T-cell (primary cell): ENCODE measurements around the gene TOMM20L. TPM values are rescaled to one million over a fixed set of nuclear protein-coding genes. Genes with fewer than 3 reads are reported as not detected.
A peak's percentile ranks its signal among the peaks of the same experiment; 100 is the strongest.

Experiments used
- ATAC-seq, 4 experiments: fragments of 200-7000 bp in 3 of 4; fragments of 150-1000 bp in 1 of 4; cut with Tn5 transposase; replicated peaks in 1 of 4; 1 replicate in 3 of 4; 2 replicates in 1 of 4; pipeline ENCODE4 v1.10.0; 2021; ENCODE audit warnings: moderate library complexity in 3 of 4, mild to moderate bottlenecking in 2 of 4, moderate number of reproducible peaks in 1 of 4
- CTCF ChIA-PET, 2 donors: fragments of 300-600 bp; sonication (Branson Sonifier 250); formaldehyde crosslinking; loops; one replicate each; lab custom pipeline; 2022; ENCODE audit warnings: antibody characterized with exemption in 2 of 2; lab: Charles Lee
- POLR2A ChIA-PET, 2 donors: fragments of 300-600 bp; sonication (Branson Sonifier 250); formaldehyde crosslinking; loops; one replicate each; lab custom pipeline; 2022; ENCODE audit warnings: antibody characterized with exemption in 2 of 2; lab: Charles Lee
- DNase-seq, 35 experiments: peaks; one replicate each; pipeline versions ENCODE4 v3.0.0 to v3.0.0-alpha.2; 2013 to 2023
- H3K27ac ChIP-seq: one replicate; pipeline ENCODE4 v1.5.1; 2013; ENCODE audit warnings: low read length
- H3K27me3 ChIP-seq, 2 experiments: replicated peaks in 1 of 2; 1 replicate in 1 of 2; 2 replicates in 1 of 2; pipeline versions ENCODE4 v1.6.1 to v1.7.0; 2013; ENCODE audit warnings: low read length in 1 of 2, mixed read lengths in 1 of 2; ENCODE audit not compliant: control insufficient read depth in 2 of 2, insufficient read depth in 2 of 2; ENCODE audit errors: extremely low read depth in 1 of 2
- H3K36me3 ChIP-seq, 2 donors: 1 replicate in 1 of 2; 2 replicates in 1 of 2; pipeline versions ENCODE4 v1.6.1 to v1.7.0; 2013; ENCODE audit warnings: low read length in 1 of 2; ENCODE audit not compliant: control insufficient read depth in 2 of 2, insufficient read depth in 1 of 2; ENCODE audit errors: extremely low read depth in 1 of 2
- H3K4me1 ChIP-seq, 2 experiments: 1 replicate in 1 of 2; 2 replicates in 1 of 2; pipeline versions ENCODE4 v1.6.1 to v1.7.0; 2013; ENCODE audit warnings: low read length in 2 of 2, mixed read lengths in 1 of 2; ENCODE audit not compliant: insufficient read depth in 2 of 2, control insufficient read depth in 1 of 2; ENCODE audit errors: extremely low read depth in 1 of 2
- H3K4me3 ChIP-seq, 2 donors: 1 replicate in 1 of 2; 2 replicates in 1 of 2; pipeline versions ENCODE4 v1.5.1 to v1.7.0; 2013; ENCODE audit warnings: mild to moderate bottlenecking in 2 of 2, low read length in 1 of 2, moderate library complexity in 1 of 2; ENCODE audit not compliant: control insufficient read depth in 1 of 2; ENCODE audit errors: extremely low read depth in 1 of 2
- H3K9me3 ChIP-seq: 2 replicates; pipeline ENCODE4 v1.7.0; 2013
- H3K27ac Mint-ChIP-seq, 2 donors: one replicate each; pipeline ENCODE4 v1.8.0; 2020 to 2021; ENCODE audit warnings: mild to moderate bottlenecking in 2 of 2, mixed read lengths in 2 of 2
- H3K27me3 Mint-ChIP-seq, 2 donors: one replicate each; pipeline ENCODE4 v1.8.0; 2021 to 2022; ENCODE audit warnings: mixed read lengths in 2 of 2
- H3K36me3 Mint-ChIP-seq: one replicate; pipeline ENCODE4 v1.8.0; 2021; ENCODE audit warnings: mixed read lengths
- H3K4me1 Mint-ChIP-seq, 3 donors: one replicate each; pipeline ENCODE4 v1.8.0; 2020 to 2022; ENCODE audit warnings: mixed read lengths in 3 of 3, mild to moderate bottlenecking in 1 of 3
- H3K4me3 Mint-ChIP-seq, 3 donors: one replicate each; pipeline ENCODE4 v1.8.0; 2020 to 2022; ENCODE audit warnings: mild to moderate bottlenecking in 3 of 3, mixed read lengths in 3 of 3, moderate library complexity in 3 of 3
- H3K9me3 Mint-ChIP-seq, 3 donors: one replicate each; pipeline ENCODE4 v1.8.0; 2020 to 2022; ENCODE audit warnings: mixed read lengths in 3 of 3
- WGBS: methylation state at CpG from one replicate; pipeline ENCODE4 v1.1.5; 2013; ENCODE audit warnings: missing lambda C conversion rate; ENCODE audit not compliant: insufficient coverage; 5-methylcytosine and 5-hydroxymethylcytosine counted together
- total RNA-seq, 35 experiments: library from RNA in 6 of 35; stranded (reverse) in 6 of 35; fragments of 120-200 nt in 1 of 35; gene quantifications; one replicate each; pipeline versions ENCODE4 v1.2.1 to v1.2.4 and lab custom pipeline; 2013 to 2026

TOMM20L gene
- total RNA-seq, 5 donors from 2014 or later (not counting 1 experiment from before 2014, with no cell fraction given): 0.73 TPM; not detected in 4

DNA sequence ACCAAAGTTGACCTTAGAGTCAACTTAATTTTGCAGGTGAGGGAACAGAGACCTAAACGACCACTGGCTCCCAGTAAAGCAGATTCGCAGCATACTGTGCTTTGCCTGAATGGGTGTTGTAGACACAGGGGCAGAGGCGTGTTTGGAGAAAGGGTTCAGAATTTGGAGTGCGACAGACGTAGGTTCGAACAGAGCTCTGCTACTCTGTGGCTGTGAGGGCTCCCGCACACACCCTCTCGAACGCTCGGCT is 243 bp upstream of the TOMM20L start:
- H3K27ac Mint-ChIP-seq: peak overlapping the region; percentile 78 to 83
- no peaks in the 10 kb centered on the region for H3K36me3 ChIP-seq
- H3K4me3 ChIP-seq: peak overlapping the region; percentile 59 to 60
- POLR2A ChIA-PET: interaction anchor here (0.6 to 1.7 kb wide), 2 partner anchors 32 to 120 kb away, joined by 4 to 12 read pairs; partner anchors contain the start of genes KIAA0586 (in 1 of the 2) and TIMM9 (in 1 of the 2)
- no peaks in the 10 kb centered on the region for H3K9me3 ChIP-seq
- H3K27ac ChIP-seq: peak overlapping the region; percentile 36
- peak overlapping the region; percentile 73 to 82 (median 81) for H3K4me3 Mint-ChIP-seq
- H3K4me1 ChIP-seq: peaks cover 2 to 13% of the 10 kb centered on the region in 2 experiments
- WGBS: 12% methylated on average over 10 of the region's 10 CpGs
- no peaks in the 10 kb centered on the region for H3K36me3 Mint-ChIP-seq
- DNase-seq (no peak), ATAC-seq (no peak)
- CTCF ChIA-PET: interaction anchor here (0.6 to 2.1 kb wide), 8 partner anchors 10 to 289 kb away, joined by 3 to 7 read pairs (median 4); partner anchors contain the start of genes ARID4A (in 1 of the 2), KIAA0586 (in 1 of the 2) and TIMM9 (in 1 of the 2)
- H3K4me1 Mint-ChIP-seq: peaks cover 11 to 16% (median 16%) of the 10 kb centered on the region in 3 donors
- H3K9me3 Mint-ChIP-seq: no peaks in the 10 kb centered on the region
- H3K27me3 ChIP-seq: no peaks in the 10 kb centered on the region
- no peaks in the 10 kb centered on the region for H3K27me3 Mint-ChIP-seq

DNA sequence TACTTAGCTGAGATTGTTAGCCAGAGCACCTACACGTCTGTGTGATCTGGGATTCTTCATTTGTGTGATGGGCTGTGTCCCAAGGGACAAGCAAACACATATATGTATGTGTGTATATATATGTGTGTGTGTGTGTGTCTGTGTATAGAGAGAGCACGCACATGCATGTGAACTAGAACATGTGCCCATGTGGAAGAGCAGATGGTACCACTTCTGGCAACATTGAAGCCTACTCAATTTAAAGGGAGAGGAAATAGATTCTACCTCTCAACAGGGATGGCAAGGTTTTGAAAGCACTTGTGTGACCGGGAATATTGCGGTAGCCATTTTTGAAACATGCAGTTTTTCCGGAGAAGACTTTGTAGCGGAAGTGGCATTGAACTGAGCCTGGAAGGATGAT is 1.4 kb downstream of the TOMM20L start:
- ChIA-PET CTCF (interaction anchor here (0.6 to 1.4 kb wide), 2 partner anchors 8 to 26 kb away, joined by 4 to 6 read pairs; no protein-coding TSS in a partner anchor), POLR2A (interaction anchor here in 1 of 2 donors (1.0 kb wide), 1 partner anchor 24 kb away, joined by 3 read pairs; no protein-coding TSS in a partner anchor)
- Histone ChIP-seq H3K36me3 (no peaks in the 10 kb centered on the region), H3K9me3 (no peaks in the 10 kb centered on the region), H3K27ac (no peak overlapping the region), H3K4me1 (peaks cover 2 to 13% of the 10 kb centered on the region in 2 experiments), H3K4me3 (no peak overlapping the region), H3K27me3 (no peaks in the 10 kb centered on the region)
- Mint-ChIP-seq H3K27me3 (no peaks in the 10 kb centered on the region), H3K27ac (no peak overlapping the region), H3K9me3 (no peaks in the 10 kb centered on the region), H3K4me1 (peaks cover 11 to 20% (median 16%) of the 10 kb centered on the region in 3 donors), H3K36me3 (no peaks in the 10 kb centered on the region), H3K4me3 (peak overlapping the region; percentile 77 to 83 (median 81))
- DNase-seq (peak in 1 of 35 experiments; percentile 4), ATAC-seq (no peak)
- 97% methylated on average over 6 of the region's 6 CpGs for WGBS

DNA sequence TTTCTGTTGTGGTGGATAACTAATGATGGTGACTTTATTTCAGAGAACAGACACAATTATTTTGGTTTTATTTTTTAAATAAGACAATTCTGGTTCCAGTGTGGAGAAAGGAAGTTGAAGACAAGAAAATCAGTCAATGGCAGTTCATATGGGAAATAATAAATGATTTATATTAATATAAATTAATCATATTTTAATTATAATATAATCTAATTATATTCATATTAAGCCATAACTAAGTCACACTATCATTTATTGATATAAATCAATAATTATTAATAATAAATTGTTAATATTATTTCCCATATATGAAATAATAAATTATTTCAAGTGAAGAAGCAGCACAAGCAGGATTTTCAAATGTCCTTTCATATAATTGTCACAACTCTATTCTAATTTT is 2.8 kb downstream of the TOMM20L start:
- Mint-ChIP-seq H3K27ac (no peak overlapping the region), H3K9me3 (no peaks in the 10 kb centered on the region), H3K36me3 (no peaks in the 10 kb centered on the region), H3K27me3 (no peaks in the 10 kb centered on the region), H3K4me3 (no peak overlapping the region), H3K4me1 (peaks cover 11 to 20% (median 16%) of the 10 kb centered on the region in 3 donors)
- Histone ChIP-seq H3K4me1 (peaks cover 2 to 13% of the 10 kb centered on the region in 2 experiments), H3K27ac (no peak overlapping the region), H3K27me3 (no peaks in the 10 kb centered on the region), H3K9me3 (no peaks in the 10 kb centered on the region), H3K36me3 (no peaks in the 10 kb centered on the region), H3K4me3 (no peak overlapping the region)
- DNase-seq (no peak), ATAC-seq (no peak)
- POLR2A ChIA-PET: interaction anchor here in 1 of 2 donors (0.5 kb wide), 1 partner anchor 33 kb away, joined by 3 read pairs; no protein-coding TSS in a partner anchor
- CTCF ChIA-PET: interaction anchor here in 1 of 2 donors (0.5 kb wide), 1 partner anchor 25 kb away, joined by 6 read pairs; no protein-coding TSS in a partner anchor

- no peaks in the 10 kb centered on the region for H3K9me3 ChIP-seq
- CTCF ChIA-PET: interaction anchor here in 1 of 2 donors (0.5 to 0.6 kb wide), 2 partner anchors 17 to 24 kb away, joined by 6 read pairs; no protein-coding TSS in a partner anchor
- no peaks in the 10 kb centered on the region for H3K36me3 ChIP-seq
- no peak overlapping the region for H3K27ac ChIP-seq
- peaks cover 2 to 13% of the 10 kb centered on the region in 2 experiments for H3K4me1 ChIP-seq
- Mint-ChIP-seq H3K27me3 (no peaks in the 10 kb centered on the region), H3K4me3 (no peak overlapping the region), H3K36me3 (no peaks in the 10 kb centered on the region), H3K27ac (no peak overlapping the region), H3K9me3 (no peaks in the 10 kb centered on the region), H3K4me1 (peaks cover 11 to 20% (median 16%) of the 10 kb centered on the region in 3 donors)
- no peak for DNase-seq
- WGBS: 100% methylated on average over 3 of the region's 3 CpGs
- no peaks in the 10 kb centered on the region for H3K27me3 ChIP-seq
- POLR2A ChIA-PET: no interaction called here
- no peak overlapping the region for H3K4me3 ChIP-seq
- ATAC-seq: no peak
Measured at GRCh38 chr14:58398895-58399294, 3.2 kb downstream of the TOMM20L start.

DNA sequence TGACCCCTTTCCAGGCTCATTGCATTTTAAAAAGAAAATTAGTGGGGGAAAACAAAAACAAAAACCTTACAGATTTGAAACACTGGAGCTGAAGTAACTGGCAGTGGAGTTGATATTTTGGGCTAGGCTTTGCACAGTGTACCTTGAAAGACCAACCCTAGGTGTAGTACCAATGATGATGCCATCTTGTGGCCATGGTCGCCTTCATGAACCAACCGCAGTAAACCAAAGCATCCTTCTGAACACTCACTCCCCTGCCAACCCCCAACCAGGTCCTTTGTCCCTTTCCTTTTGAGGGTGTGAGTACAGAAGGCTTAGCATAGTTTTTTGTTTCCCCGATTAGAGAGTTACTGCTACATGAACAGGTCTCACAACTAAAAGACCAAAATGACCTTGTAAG is 5.9 kb downstream of the TOMM20L start:
- Histone ChIP-seq H3K9me3 (no peaks in the 10 kb centered on the region), H3K27me3 (no peaks in the 10 kb centered on the region), H3K36me3 (peaks cover 0 to 2% of the 10 kb centered on the region in 2 donors), H3K4me3 (no peak overlapping the region), H3K4me1 (peaks cover 0 to 2% of the 10 kb centered on the region in 2 experiments), H3K27ac (no peak overlapping the region)
- WGBS: no CpG with 5 or more reads among the region's 3 CpGs
- ATAC-seq: peak in 1 of 4 experiments; percentile 28
- Mint-ChIP-seq H3K9me3 (no peaks in the 10 kb centered on the region), H3K36me3 (no peaks in the 10 kb centered on the region), H3K4me3 (no peak overlapping the region), H3K27ac (no peak overlapping the region), H3K27me3 (no peaks in the 10 kb centered on the region), H3K4me1 (peaks cover 2 to 14% (median 5%) of the 10 kb centered on the region in 3 donors)
- peak in 1 of 35 experiments; percentile 19 for DNase-seq
- CTCF ChIA-PET: no interaction called here
- POLR2A ChIA-PET: no interaction called here

GRCh38 chr14:58408681-58409215 is 13.0 kb downstream of the TOMM20L start:
- Mint-ChIP-seq H3K4me3 (no peak overlapping the region), H3K27ac (no peak overlapping the region), H3K27me3 (no peaks in the 10 kb centered on the region), H3K36me3 (peaks cover 21% of the 10 kb centered on the region), H3K9me3 (no peaks in the 10 kb centered on the region), H3K4me1 (peaks cover 0 to 5% (median 2%) of the 10 kb centered on the region in 3 donors)
- Histone ChIP-seq H3K9me3 (no peaks in the 10 kb centered on the region), H3K36me3 (peaks cover 9 to 31% of the 10 kb centered on the region in 2 donors), H3K4me1 (no peaks in the 10 kb centered on the region), H3K27ac (no peak overlapping the region), H3K27me3 (no peaks in the 10 kb centered on the region), H3K4me3 (no peak overlapping the region)
- ChIA-PET POLR2A (interaction anchor here in 1 of 2 donors (0.7 kb wide), 1 partner anchor 16 kb away, joined by 3 read pairs; no protein-coding TSS in a partner anchor), CTCF (no interaction called here)
- WGBS: no CpG with 5 or more reads among the region's 3 CpGs
- no peak for DNase-seq
- no peak for ATAC-seq
